Liver (tissue), 9 donors: ENCODE measurements around the gene ENTPD1. TPM values are rescaled to one million over a fixed set of nuclear protein-coding genes. Genes with fewer than 3 reads are reported as not detected.

Source experiments
- DNase-seq: peaks from one replicate; pipeline ENCODE4 v3.0.0-alpha.2; 2017; ENCODE audit warnings: low spot score
- H3K27ac ChIP-seq, 2 donors: one replicate each; pipeline ENCODE4 v1.7.0; 2013; ENCODE audit warnings: inconsistent platforms in 2 of 2, low read length in 2 of 2, control low read depth in 1 of 2, low read depth in 1 of 2, mild to moderate bottlenecking in 1 of 2
- H3K27me3 ChIP-seq, 4 donors: one replicate each; pipeline versions ENCODE4 v1.6.1 to v1.7.0; 2013; ENCODE audit warnings: low read length in 3 of 4, inconsistent platforms in 1 of 4, mild to moderate bottlenecking in 1 of 4, moderate library complexity in 1 of 4; ENCODE audit not compliant: control insufficient read depth in 4 of 4, insufficient read depth in 4 of 4
- H3K36me3 ChIP-seq, 4 donors: one replicate each; pipeline versions ENCODE4 v1.6.1 to v1.7.0; 2013; ENCODE audit warnings: low read length in 3 of 4, mild to moderate bottlenecking in 3 of 4, low read depth in 1 of 4, moderate library complexity in 1 of 4; ENCODE audit not compliant: control insufficient read depth in 4 of 4, insufficient read depth in 3 of 4
- H3K4me1 ChIP-seq, 4 donors: one replicate each; pipeline versions ENCODE4 v1.6.1 to v1.7.0; 2013; ENCODE audit warnings: low read length in 3 of 4, mild to moderate bottlenecking in 3 of 4, moderate library complexity in 1 of 4; ENCODE audit not compliant: control insufficient read depth in 4 of 4, insufficient read depth in 4 of 4
- H3K4me3 ChIP-seq, 3 donors: one replicate each; pipeline versions ENCODE4 v1.6.1 to v1.7.0; 2013; ENCODE audit warnings: low read length in 3 of 3, control low read depth in 1 of 3, low read depth in 1 of 3, mild to moderate bottlenecking in 1 of 3
- H3K9ac ChIP-seq, 2 donors: one replicate each; pipeline ENCODE4 v1.7.0; 2013; ENCODE audit warnings: low read length in 2 of 2, mild to moderate bottlenecking in 2 of 2, moderate library complexity in 2 of 2, control low read depth in 1 of 2, low read depth in 1 of 2
- H3K9me3 ChIP-seq, 4 donors: one replicate each; pipeline versions ENCODE4 v1.6.1 to v1.7.0; 2013; ENCODE audit warnings: low read length in 3 of 4; ENCODE audit not compliant: control insufficient read depth in 4 of 4
- EGR1 ChIP-seq, 2 donors: IDR thresholded peaks; 2 replicates each; pipeline ENCODE4 v1.6.1; 2016 to 2018; ENCODE audit warnings: antibody characterized with exemption in 2 of 2, low read depth in 2 of 2
- FOXA1 ChIP-seq: IDR thresholded peaks from 2 replicates; pipeline ENCODE4 v1.6.1; 2016; ENCODE audit warnings: antibody characterized with exemption
- FOXA2 ChIP-seq: IDR thresholded peaks from 2 replicates; pipeline ENCODE4 v1.6.1; 2016; ENCODE audit warnings: antibody characterized with exemption
- GABPA ChIP-seq, 2 donors: IDR thresholded peaks in 1 of 2; conservative IDR thresholded peaks in 1 of 2; 2 replicates each; pipeline ENCODE4 v1.6.1; 2016; ENCODE audit warnings: antibody characterized with exemption in 2 of 2, mild to moderate bottlenecking in 1 of 2, moderate library complexity in 1 of 2
- HNF4A ChIP-seq, 2 donors: conservative IDR thresholded peaks; 2 replicates each; pipeline ENCODE4 v1.6.1; 2016; ENCODE audit warnings: antibody characterized with exemption in 2 of 2, mild to moderate bottlenecking in 2 of 2
- HNF4G ChIP-seq: IDR thresholded peaks from 2 replicates; pipeline ENCODE4 v1.6.1; 2016; ENCODE audit warnings: antibody characterized with exemption
- JUND ChIP-seq, 2 donors: IDR thresholded peaks; 2 replicates each; pipeline ENCODE4 v1.6.1; 2016; ENCODE audit warnings: antibody characterized with exemption in 2 of 2
- NR2F2 ChIP-seq: IDR thresholded peaks from 2 replicates; pipeline ENCODE4 v1.6.1; 2016; ENCODE audit warnings: antibody characterized with exemption
- RAD21 ChIP-seq, 2 donors: IDR thresholded peaks; 2 replicates each; pipeline ENCODE4 v1.6.1; 2016; ENCODE audit warnings: antibody characterized with exemption in 2 of 2, mild to moderate bottlenecking in 2 of 2
- RXRA ChIP-seq, 2 donors: IDR thresholded peaks; 2 replicates each; pipeline ENCODE4 v1.6.1; 2017 to 2018; ENCODE audit warnings: antibody characterized with exemption in 2 of 2, mild to moderate bottlenecking in 1 of 2
- SP1 ChIP-seq: IDR thresholded peaks from 2 replicates; pipeline ENCODE4 v1.6.1; 2018; ENCODE audit warnings: antibody characterized with exemption, mild to moderate bottlenecking
- TAF1 ChIP-seq: conservative IDR thresholded peaks from 2 replicates; pipeline ENCODE4 v1.6.1; 2016; ENCODE audit warnings: antibody characterized with exemption, mild to moderate bottlenecking
- YY1 ChIP-seq: IDR thresholded peaks from 2 replicates; pipeline ENCODE4 v1.6.1; 2016; ENCODE audit warnings: antibody characterized with exemption, mild to moderate bottlenecking
- WGBS: extraction: QIAGEN DNeasy Blood & Tissue Kit; methylation state at CpG from one replicate; pipeline ENCODE4 v1.1.7; 2013; 5-methylcytosine and 5-hydroxymethylcytosine counted together
- polyA plus RNA-seq, 2 donors: library from polyadenylated mRNA; stranded (reverse) in 1 of 2; unstranded in 1 of 2; fragments of 200-250 nt in 1 of 2; fragments of >200 nt in 1 of 2; fragmentation: Nextera tagmentation in 1 of 2; extraction: Ambion mirVana in 1 of 2; gene quantifications; one replicate each; pipeline versions ENCODE4 v1.2.1 to v1.2.3, GENCODE V29; 2013 to 2015
- total RNA-seq, 2 donors: library from RNA; depleted of rRNA; stranded (reverse); fragments of >200 nt; gene quantifications; one replicate each; pipeline ENCODE4 v1.2.3, GENCODE V29; 2014
- TF ChIP-seq, protein P1 (sequence below): IDR thresholded peaks from 2 replicates; pipeline ENCODE4 v1.6.1; 2016; ENCODE audit warnings: antibody characterized with exemption
- TF ChIP-seq, protein P2 (sequence below): IDR thresholded peaks from 2 replicates; pipeline ENCODE4 v1.6.1; 2016; ENCODE audit warnings: antibody characterized with exemption
- TF ChIP-seq, protein P3 (sequence below): IDR thresholded peaks from 2 replicates; pipeline ENCODE4 v1.6.1; 2016; ENCODE audit warnings: antibody characterized with exemption
- TF ChIP-seq, protein P4 (sequence below): IDR thresholded peaks from 2 replicates; pipeline ENCODE4 v1.6.1; 2016; ENCODE audit warnings: antibody characterized with exemption, mild to moderate bottlenecking
- TF ChIP-seq, protein P5 (sequence below): fragments of 150-350 bp; IDR thresholded peaks from 2 replicates; pipeline ENCODE4 v1.5.1; 2017; ENCODE audit warnings: improper control_type of control experiment, low read depth, low read length; ENCODE audit not compliant: missing input control
- donor health status: healthy.
- donor health status: healthy.
- donor health status: healthy.
- donor health status: healthy.
- donor health status: healthy.

The ENTPD1 gene
- total and polyA plus RNA-seq, 4 donors, result 2.1 to 8.0 (median 4.3) TPM

DNA sequence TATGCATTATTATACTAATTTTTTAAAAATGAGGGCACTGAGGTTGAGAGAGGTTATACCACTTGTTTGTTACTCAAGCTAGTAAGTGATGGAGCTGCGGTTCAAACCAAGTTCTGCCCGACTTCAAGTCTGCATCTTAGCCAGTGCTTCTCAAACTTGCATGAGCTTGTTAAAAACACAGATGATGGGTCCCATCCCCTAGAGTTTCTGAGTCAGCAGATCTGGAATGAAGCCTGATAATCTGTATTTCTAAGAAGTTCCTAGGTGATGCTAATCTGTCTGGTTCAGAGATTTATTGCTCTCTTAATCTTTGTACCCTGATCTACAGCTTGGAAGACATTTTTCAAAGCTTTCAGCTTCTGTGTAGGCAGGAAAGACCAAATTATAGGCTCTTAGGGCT is 84.2 kb downstream of the ENTPD1 start (continued):
- TF ChIP-seq, protein P1, sequence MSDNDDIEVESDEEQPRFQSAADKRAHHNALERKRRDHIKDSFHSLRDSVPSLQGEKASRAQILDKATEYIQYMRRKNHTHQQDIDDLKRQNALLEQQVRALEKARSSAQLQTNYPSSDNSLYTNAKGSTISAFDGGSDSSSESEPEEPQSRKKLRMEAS, result no peak
- TF ChIP-seq YY1 (no peak), FOXA1 (no peak)

DNA sequence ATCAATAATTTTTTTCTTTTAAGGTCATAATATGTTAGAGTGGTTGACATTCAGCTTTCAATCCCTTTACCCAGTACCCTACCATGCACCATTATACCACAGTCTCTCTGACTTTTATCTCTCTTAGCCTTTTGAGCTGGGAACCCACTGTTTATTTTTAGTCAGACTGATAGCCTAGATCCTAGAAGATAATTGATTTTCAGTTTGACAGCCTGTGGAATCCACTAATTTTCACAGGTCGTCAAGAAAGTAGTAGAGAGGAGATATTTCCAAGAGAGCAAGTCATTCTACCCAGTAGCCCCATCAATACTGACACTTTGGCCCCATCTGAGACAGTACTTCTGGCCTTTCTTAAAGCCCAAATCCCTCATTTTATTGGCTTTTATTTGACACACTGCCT is 84.7 kb downstream of the ENTPD1 start:
- Histone ChIP-seq H3K27ac (no peak overlapping the region), H3K9me3 (no peaks in the 10 kb centered on the region), H3K4me3 (no peak overlapping the region), H3K4me1 (peaks cover 0 to 3% (median 0%) of the 10 kb centered on the region in 4 donors), H3K9ac (no peak overlapping the region), H3K36me3 (peaks cover 0 to 2% (median 0%) of the 10 kb centered on the region in 4 donors), H3K27me3 (no peaks in the 10 kb centered on the region)
- no peak for DNase-seq
- TF ChIP-seq, protein P2, sequence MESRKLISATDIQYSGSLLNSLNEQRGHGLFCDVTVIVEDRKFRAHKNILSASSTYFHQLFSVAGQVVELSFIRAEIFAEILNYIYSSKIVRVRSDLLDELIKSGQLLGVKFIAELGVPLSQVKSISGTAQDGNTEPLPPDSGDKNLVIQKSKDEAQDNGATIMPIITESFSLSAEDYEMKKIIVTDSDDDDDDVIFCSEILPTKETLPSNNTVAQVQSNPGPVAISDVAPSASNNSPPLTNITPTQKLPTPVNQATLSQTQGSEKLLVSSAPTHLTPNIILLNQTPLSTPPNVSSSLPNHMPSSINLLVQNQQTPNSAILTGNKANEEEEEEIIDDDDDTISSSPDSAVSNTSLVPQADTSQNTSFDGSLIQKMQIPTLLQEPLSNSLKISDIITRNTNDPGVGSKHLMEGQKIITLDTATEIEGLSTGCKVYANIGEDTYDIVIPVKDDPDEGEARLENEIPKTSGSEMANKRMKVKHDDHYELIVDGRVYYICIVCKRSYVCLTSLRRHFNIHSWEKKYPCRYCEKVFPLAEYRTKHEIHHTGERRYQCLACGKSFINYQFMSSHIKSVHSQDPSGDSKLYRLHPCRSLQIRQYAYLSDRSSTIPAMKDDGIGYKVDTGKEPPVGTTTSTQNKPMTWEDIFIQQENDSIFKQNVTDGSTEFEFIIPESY, result no peak
- TF ChIP-seq HNF4G, result no peak
- TF ChIP-seq GABPA (IDR thresholded peaks at IDR 0.05 in 1 of 2, conservative IDR thresholded peaks at IDR 0.05 in 1 of 2), result no peak
- TF ChIP-seq TAF1, result no peak
- TF ChIP-seq EGR1 (IDR thresholded peaks at IDR 0.05; ENCODE audit: low read depth in 2 of 2), result no peak
- WGBS, result 46% methylated on average over 1 of the region's 1 CpG

DNA sequence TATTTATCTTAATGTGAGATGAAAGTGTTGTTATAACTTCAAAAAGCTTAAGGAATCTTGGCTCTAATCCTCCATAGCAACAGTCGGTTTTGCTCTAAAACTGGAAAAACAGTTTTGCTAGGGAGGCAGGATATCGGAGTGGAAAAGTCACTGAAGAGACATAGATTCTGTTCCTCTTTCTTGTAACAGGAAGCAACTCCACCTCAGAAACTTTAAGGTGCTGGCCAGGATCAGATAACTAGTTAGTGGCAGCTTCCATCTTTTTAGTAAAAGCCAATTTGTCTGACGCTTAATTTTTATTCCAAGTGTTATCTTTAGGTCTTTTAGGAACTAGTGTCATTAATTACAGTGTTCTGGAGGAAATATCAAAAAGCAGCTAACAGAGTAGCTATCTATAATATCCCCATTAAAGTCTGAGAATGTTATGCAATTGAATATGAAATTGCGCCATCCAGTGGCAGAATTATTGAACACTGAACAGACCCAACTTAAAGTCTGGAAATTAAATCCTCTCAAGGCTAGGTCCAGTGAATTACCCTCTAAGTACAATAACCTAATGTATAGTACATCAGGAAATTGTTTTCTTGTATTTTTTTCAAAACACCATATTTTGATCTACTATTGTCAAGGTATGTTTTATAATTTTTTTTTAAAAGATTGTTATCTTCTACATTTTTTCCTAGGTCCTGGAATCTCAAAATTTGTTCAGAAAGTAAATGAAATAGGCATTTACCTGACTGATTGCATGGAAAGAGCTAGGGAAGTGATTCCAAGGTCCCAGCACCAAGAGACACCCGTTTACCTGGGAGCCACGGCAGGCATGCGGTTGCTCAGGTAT is 85.9 kb downstream of the ENTPD1 start:
- DNase-seq, result no peak
- Histone ChIP-seq H3K9ac (no peak overlapping the region), H3K4me3 (no peak overlapping the region), H3K36me3 (peaks cover 0 to 2% (median 0%) of the 10 kb centered on the region in 4 donors), H3K4me1 (peaks cover 0 to 3% (median 0%) of the 10 kb centered on the region in 4 donors), H3K27me3 (no peaks in the 10 kb centered on the region), H3K9me3 (no peaks in the 10 kb centered on the region), H3K27ac (no peak overlapping the region)
- WGBS, result 48% methylated on average over 7 of the region's 7 CpGs
- TF ChIP-seq, protein P3, sequence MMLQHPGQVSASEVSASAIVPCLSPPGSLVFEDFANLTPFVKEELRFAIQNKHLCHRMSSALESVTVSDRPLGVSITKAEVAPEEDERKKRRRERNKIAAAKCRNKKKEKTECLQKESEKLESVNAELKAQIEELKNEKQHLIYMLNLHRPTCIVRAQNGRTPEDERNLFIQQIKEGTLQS, result no peak
- TF ChIP-seq SP1 (no peak), RXRA (IDR thresholded peaks at IDR 0.05) (no peak), NR2F2 (peak; percentile 31), JUND (IDR thresholded peaks at IDR 0.05) (no peak), YY1 (peak; percentile 34), GABPA (IDR thresholded peaks at IDR 0.05 in 1 of 2, conservative IDR thresholded peaks at IDR 0.05 in 1 of 2) (no peak), FOXA2 (no peak), TAF1 (no peak), FOXA1 (no peak), HNF4A (conservative IDR thresholded peaks at IDR 0.05) (no peak), EGR1 (IDR thresholded peaks at IDR 0.05; ENCODE audit: low read depth in 2 of 2) (no peak), HNF4G (no peak), RAD21 (IDR thresholded peaks at IDR 0.05) (peak; percentile 80 to 87)
- TF ChIP-seq, protein P4, sequence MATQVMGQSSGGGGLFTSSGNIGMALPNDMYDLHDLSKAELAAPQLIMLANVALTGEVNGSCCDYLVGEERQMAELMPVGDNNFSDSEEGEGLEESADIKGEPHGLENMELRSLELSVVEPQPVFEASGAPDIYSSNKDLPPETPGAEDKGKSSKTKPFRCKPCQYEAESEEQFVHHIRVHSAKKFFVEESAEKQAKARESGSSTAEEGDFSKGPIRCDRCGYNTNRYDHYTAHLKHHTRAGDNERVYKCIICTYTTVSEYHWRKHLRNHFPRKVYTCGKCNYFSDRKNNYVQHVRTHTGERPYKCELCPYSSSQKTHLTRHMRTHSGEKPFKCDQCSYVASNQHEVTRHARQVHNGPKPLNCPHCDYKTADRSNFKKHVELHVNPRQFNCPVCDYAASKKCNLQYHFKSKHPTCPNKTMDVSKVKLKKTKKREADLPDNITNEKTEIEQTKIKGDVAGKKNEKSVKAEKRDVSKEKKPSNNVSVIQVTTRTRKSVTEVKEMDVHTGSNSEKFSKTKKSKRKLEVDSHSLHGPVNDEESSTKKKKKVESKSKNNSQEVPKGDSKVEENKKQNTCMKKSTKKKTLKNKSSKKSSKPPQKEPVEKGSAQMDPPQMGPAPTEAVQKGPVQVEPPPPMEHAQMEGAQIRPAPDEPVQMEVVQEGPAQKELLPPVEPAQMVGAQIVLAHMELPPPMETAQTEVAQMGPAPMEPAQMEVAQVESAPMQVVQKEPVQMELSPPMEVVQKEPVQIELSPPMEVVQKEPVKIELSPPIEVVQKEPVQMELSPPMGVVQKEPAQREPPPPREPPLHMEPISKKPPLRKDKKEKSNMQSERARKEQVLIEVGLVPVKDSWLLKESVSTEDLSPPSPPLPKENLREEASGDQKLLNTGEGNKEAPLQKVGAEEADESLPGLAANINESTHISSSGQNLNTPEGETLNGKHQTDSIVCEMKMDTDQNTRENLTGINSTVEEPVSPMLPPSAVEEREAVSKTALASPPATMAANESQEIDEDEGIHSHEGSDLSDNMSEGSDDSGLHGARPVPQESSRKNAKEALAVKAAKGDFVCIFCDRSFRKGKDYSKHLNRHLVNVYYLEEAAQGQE, result no peak
- TF ChIP-seq, protein P1, result no peak
- TF ChIP-seq, protein P2, result no peak
- TF ChIP-seq, protein P5, sequence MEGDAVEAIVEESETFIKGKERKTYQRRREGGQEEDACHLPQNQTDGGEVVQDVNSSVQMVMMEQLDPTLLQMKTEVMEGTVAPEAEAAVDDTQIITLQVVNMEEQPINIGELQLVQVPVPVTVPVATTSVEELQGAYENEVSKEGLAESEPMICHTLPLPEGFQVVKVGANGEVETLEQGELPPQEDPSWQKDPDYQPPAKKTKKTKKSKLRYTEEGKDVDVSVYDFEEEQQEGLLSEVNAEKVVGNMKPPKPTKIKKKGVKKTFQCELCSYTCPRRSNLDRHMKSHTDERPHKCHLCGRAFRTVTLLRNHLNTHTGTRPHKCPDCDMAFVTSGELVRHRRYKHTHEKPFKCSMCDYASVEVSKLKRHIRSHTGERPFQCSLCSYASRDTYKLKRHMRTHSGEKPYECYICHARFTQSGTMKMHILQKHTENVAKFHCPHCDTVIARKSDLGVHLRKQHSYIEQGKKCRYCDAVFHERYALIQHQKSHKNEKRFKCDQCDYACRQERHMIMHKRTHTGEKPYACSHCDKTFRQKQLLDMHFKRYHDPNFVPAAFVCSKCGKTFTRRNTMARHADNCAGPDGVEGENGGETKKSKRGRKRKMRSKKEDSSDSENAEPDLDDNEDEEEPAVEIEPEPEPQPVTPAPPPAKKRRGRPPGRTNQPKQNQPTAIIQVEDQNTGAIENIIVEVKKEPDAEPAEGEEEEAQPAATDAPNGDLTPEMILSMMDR, result peak; percentile 68
